GM18505 (cell line): ENCODE results near the gene ATXN7.

Experiments used
- ATAC-seq: cut with Tn5 transposase; IDR thresholded peaks from one replicate; pipeline ENCODE4 v1.9.1; 2021; ENCODE audit not compliant: unreplicated experiment
- POLR2A ChIP-seq: IDR thresholded peaks from 4 replicates; pipeline ENCODE4 v1.6.1; 2011; ENCODE audit warnings: borderline replicate concordance; ENCODE audit not compliant: insufficient read depth, insufficient read length; ENCODE audit errors: extremely low read depth

The ATXN7 gene

DNA sequence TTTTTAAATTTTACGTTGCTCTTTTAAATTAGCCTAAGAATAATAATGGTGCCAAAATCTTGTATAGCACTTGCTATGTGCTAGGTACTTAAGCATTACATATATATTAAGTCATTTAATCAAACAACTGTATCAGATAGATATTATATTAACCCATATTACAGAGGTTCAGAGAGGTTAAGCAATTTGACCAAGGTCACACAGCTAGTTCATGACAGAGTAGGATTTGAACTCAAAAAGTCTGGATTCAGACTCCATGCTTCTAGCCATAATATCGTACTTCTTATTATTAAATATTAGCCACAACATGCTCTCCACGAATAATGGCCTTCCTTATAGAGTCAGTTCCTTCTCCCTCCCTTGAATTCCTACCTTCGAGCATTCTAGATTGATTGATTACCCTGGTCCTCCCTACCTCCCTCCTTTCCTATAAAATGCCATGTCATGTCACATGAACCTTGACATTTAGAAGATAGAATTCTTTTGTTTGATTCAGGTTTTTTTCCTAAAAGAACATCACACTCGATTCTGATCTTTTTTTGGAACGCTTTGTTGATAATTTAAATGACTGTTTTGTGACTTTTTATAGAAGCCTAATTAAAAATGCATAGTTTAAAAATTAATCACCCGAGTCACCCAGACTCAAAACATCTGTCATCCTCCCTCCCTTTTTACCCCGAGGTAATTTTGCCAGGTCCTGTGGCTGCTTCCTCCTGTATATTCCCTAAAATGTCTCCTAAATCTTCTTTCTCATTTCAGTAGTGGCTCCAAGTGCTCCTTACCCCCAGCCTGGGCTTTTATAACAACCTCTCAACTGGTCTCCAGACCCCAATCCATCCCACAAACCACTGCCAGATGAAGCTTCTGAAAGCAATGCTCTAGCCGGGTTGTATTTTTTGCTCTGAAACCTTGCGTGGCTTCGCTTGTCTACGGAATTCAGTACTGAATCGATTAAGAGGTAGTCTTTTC lies 168.2 kb downstream of the ATXN7 start:
- TF ChIP-seq POLR2A, result no peak
- no peak for ATAC-seq

GRCh38 chr3:64033069-64033468 lies 169.4 kb downstream of the ATXN7 start:
- ATAC-seq, result no peak
- TF ChIP-seq POLR2A, result no peak

DNA sequence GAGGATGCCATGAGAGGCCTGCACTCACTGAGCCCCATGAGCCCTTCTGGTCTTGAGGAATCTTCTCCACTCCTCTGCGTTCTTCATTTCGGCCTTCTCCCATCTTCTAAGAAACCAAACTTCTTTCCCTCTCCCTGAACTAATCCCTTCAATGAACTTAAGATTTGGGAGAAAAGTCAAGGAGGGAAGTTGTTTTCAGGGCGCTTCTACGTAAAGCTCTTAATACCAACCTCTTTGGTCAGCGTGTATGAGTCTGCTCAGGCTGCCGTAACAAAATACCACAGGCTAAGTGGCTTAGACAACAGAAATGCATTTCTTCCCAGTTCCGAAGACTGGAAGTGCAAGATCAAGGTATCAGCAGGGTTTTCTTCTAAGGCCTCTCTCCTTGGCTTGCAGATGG lies 173.4 kb downstream of the ATXN7 start:
- ATAC-seq, result no peak
- no peak for TF ChIP-seq POLR2A

GRCh38 chr3:64038253-64038767 lies 174.6 kb downstream of the ATXN7 start:
- no peak for ATAC-seq
- no peak for TF ChIP-seq POLR2A

DNA sequence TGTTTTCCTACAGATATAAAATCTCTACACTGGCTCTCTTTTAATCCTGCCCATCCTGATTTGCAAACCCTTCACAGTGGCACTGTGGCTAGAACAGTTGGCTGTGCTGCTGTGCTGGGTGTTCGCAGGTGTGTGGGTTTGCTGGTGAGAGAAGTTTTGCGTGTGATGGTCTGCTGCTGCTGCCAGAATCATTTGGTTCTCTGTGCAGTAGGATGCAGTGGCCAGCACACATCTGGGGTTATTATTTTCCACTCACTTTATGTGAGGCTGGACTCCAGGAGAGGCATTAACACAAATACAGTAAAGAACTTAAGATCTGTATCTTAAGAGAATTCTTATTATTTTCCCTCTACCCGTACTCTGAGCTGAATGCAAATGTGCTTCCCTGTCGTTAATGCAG lies 175.7 kb downstream of the ATXN7 start:
- ATAC-seq, result no peak

GRCh38 chr3:64039981-64040733 lies 176.5 kb downstream of the ATXN7 start:
- TF ChIP-seq POLR2A, result no peak
- no peak for ATAC-seq

More for the DNA sequence above, 175.7 kb downstream of the ATXN7 start:
- TF ChIP-seq POLR2A, result no peak

- TF ChIP-seq POLR2A, result no peak
- ATAC-seq, result no peak
Measured at GRCh38 chr3:64042952-64043351, 179.3 kb downstream of the ATXN7 start.

- no peak for TF ChIP-seq POLR2A
- no peak for ATAC-seq
Measured at GRCh38 chr3:64046592-64046991, 182.9 kb downstream of the ATXN7 start.

- ATAC-seq, result no peak
- no peak for TF ChIP-seq POLR2A
Measured at GRCh38 chr3:64046996-64047594, 183.4 kb downstream of the ATXN7 start.

- no peak for TF ChIP-seq POLR2A
- ATAC-seq, result no peak
Measured at GRCh38 chr3:64047787-64048186, 184.1 kb downstream of the ATXN7 start.

DNA sequence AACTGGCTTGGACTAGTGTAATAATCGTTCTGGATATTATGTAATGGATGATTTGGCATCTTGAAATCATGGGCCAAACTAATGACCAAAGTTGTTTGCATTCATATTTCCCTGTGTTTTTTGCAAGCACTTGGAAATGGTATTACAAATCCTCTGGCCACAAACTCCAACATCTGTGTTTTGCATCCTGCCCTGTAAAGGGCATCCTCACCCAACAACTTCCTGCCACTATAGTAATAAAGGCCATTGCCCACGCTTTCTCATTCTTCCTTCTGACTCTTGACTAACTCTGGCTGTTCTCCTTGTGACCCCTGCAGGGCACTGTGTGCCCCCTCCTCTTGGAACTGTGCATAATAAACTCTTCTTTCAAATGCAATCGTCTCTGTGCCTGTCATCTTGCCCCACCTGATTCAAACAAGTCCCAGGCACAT lies 185.0 kb downstream of the ATXN7 start:
- ATAC-seq, result no peak
- no peak for TF ChIP-seq POLR2A

DNA sequence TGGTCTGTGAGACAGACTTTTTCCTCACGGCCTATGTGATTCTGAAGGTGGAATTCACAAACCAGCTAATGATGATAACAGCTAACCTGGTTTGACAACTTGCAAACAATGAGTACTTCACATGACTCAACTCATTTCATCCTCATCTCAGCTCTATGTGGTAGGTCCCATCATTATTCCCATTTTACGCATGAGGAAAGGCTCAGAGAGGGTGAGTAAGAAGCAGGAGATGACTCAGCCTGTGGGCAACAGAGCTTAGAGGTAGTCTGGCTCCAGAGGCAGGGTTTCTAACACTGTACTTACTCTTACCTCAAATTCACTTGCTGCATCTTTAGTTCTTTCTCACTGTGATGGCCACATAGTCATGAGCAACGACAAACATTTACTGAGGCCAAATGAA lies 185.5 kb downstream of the ATXN7 start:
- ATAC-seq, result no peak
- TF ChIP-seq POLR2A, result no peak

DNA sequence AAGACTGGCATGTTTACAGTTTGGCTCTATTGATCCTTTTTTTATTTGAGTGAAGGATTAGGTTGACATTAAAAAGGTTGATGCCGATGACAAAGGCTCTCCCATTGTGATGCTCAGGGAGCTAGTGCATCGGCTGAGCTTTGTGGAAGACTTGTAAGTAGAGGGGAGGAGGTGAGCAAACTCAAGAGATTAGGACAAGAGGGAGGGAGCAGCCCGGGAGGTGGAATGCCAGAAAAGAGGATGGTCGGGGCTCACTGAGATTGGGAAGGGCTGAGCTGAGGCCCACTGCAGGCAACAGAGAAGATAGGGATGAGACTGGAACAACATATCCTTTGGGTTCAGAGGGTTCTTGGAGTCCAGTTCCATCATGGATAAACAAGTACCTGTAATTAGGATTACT lies 186.2 kb downstream of the ATXN7 start:
- no peak for TF ChIP-seq POLR2A
- no peak for ATAC-seq
